ENCODE data around the gene DSCAML1.
"Not testable (repeated sequence)": the region's sequence is repeated elsewhere in the genome, so short reads cannot be mapped to it uniquely, and the experiment has no call there.

Gene DSCAML1

GRCh38 chr11:117817368-117818040 lies 20.5 kb upstream of the DSCAML1 start:
- peak; percentile 89 for DNase-seq

GRCh38 chr11:117816846-117817367 lies 19.9 kb upstream of the DSCAML1 start:
- DNase-seq, result peak; percentile 34

GRCh38 chr11:117816151-117816741 lies 19.2 kb upstream of the DSCAML1 start:
- DNase-seq, result no peak

GRCh38 chr11:117815262-117815803 lies 18.3 kb upstream of the DSCAML1 start:
- DNase-seq, result peak; percentile 91

- DNase-seq, result peak; percentile 88
These were observed 17.8 kb upstream of the DSCAML1 start for GRCh38 chr11:117814766-117815261.

DNA sequence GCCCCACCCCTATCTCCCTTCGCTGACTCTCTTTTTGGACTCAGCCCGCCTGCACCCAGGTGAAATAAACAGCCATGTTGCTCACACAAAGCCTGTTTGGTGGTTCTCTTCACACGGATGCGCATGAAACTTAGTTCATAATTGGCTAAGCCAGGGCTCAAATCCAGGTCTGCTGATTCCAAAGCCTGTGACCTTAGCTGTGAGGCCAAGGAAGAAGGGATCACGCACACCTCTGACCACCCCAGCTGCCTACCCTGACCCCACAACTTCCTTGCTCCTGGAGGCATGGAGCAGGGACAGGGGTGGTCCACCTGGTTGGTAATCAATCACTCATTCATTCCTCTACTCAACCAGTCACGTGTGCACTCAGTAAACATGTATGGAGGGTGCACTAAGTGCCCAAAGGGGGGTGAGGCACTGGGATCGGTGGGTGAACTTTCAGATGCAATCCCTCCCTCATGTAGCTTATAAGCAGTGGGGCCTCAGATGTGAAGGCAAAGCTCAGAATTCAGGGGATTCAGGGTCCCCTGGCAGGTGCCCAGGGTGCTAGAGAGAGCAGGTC lies 17.3 kb upstream of the DSCAML1 start:
- no peak for DNase-seq

- DNase-seq, result not testable (repeated sequence)
These were observed 13.0 kb upstream of the DSCAML1 start for GRCh38 chr11:117810056-117810451.

DNA sequence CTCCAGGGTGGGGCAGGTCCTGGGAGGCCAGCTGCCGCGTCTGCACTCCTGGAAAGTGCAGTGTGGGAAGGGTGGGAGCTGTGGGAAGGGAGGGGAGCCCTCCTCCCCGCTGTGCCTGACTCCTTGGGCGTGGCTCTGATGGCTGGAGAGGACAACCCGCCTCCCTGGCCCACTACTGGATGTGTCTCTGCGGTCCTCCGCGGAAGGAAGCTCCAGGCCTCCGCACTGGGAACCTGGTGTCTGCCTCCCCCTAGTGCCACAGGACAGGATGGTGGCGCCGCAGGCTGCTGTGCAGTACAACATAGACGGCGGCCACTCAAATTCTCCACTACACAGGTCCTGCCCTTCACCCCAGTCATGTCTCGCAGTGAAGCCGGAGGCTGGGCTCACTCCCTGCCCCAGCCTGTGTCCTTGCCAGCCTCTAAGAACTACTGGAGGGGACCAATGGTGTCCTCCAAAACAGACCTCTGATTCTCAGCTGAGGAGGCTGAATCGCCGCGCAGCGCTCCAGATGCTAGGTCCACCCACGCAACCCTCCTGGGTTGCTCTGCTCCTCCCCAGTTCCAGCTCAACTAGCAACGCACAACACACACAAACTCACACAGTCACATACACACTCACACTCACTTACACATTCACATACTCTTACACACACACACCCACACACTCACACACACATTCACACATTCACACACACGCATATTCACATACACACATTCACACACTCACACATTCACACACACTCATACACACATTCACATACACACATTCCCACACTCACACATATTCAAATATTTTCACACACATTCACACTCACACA lies 12.4 kb upstream of the DSCAML1 start:
- peak; percentile 54 for DNase-seq

GRCh38 chr11:117808784-117809183 lies 11.8 kb upstream of the DSCAML1 start:
- no peak for DNase-seq

DNA sequence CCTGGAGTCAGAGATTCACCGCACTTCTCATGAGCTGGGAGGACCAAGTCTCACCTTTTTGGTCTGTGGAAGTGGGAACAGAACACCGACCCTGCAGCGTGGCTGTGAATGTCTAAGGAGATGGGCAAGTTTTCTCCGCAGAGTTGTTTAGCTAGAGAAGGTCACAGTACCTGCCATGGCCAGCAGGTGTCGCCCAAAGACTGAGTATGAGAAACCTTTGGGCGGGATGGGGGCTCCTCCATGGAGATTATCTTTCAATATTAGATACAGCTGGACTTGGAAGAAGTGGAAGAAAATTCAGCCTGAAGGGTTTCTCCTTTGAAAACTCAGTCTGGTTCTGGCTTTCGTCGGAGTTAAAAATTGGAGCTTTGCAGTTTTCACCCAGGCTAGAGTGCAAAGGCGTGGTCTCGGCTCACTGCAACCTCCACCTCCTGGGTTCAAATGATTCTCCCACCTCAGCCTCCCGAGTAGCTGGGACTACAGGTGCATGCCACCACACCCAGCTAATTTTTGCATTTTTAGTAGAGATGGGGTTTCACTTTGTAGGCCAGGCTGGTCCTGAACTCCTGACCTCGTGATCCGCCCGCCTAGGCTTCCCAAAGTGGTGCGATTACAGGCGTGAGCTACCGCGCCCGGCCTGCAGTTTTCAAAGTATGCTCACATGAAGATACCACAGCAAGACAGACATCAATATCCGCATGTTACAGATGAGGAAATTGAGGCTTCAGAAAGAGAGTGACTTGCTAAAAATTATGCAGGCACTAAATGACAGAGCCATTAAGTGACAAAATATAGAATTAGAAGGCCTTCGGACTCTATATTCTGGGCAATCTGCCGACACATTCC lies 10.7 kb upstream of the DSCAML1 start:
- peak; percentile 80 for DNase-seq

- DNase-seq, result no peak
These were observed 9.8 kb upstream of the DSCAML1 start for GRCh38 chr11:117806846-117807245.

DNA sequence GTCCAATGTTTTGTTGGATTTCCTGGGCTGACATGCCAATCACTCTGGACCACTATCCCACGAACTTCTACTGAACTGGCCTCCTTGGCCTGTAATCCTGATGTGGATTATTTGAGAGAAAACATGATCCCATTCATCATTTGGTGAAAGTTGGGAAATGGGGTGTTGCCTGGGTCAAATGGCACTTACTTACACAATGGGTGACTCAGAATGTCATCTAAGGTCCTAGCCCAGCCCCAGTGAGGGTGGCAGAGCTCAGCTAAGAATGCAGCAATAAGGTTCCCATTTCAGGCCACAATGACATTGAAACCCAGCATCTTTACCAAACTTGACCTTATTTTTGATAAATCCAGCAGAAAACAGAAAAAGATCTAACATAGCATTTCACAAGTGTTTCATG lies 8.0 kb upstream of the DSCAML1 start:
- DNase-seq, result no peak

GRCh38 chr11:117803896-117804295 lies 6.9 kb upstream of the DSCAML1 start:
- no peak for DNase-seq

DNA sequence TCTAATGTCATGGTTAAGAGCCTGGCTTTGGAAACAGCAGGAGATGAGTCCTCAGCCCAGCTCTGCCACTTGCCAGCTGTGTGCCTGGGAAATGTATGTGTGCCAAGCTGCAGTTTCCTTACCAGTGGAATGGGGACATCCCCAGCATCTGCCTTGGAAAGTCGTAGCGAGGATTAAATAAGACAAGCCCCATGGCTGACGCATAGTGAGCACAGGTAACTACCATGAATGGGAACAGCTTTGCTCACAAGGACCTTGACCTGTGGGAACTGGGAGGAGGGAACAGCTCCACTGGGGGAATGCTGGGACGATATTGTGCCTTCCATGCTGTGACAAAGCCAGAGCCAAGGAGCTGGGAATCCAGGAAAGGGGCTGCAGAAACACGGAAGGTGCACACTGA lies 2.6 kb upstream of the DSCAML1 start:
- DNase-seq, result no peak

DNA sequence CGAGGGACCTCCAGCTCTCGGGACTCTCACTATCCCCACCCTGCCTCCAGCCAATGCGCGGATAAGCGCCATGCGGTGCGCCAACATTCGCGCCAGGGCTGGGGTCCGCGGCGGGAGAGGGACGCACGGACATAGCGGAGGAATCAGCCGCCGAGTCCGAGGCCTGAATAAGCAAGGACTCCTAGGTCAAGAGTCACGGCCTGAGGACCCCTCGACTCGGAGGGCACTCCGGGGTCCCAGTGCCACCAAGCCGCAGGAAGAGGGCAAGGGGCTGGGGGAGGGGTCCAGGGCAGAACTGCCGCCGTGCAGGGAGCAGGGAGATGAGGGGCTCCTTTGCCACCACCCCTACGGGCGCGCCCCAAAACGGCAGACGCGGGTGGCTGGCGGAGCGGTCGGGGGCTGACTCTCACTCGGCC lies 552 bp downstream of the DSCAML1 start:
- no peak for DNase-seq

DNA sequence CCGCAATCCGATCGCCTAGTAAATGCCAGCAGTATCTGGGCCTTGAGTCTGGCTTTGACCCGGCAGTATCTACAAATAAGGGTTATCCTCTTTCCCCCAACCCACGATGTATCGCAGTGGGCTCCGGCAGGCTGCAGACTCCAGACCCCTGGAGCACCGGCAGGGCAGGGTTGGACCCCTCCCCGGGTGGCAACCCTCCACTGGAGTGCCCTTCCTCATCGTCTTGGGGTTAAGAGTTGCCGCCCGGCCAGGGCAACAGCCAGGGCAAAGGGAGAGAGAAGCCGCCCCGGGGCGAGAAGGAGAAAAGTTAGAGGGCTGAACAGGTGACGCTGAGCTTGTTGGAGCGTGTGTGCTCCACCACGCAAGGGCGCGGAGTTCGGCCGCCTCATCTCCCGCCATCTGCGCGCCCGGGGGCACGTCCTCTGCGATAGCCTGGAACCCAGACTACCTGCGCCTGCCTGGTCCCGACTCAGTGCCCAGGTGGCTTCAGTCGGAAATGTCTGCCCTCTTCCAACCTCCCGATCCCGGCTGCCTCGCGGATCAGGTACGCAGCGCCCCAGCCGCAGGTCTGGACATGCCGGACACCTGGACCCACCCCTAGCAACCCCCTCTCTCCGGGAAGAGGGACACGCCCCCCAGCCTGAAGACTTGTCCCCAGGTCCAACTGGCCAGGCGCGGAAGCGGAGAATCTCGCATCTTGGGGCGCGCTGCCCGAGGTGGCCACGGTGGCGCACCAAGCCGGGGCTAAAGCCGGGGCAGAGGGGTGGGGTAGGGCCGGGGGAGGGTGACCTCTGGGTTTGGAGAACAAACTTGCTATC lies 1.2 kb downstream of the DSCAML1 start:
- DNase-seq, result no peak

DNA sequence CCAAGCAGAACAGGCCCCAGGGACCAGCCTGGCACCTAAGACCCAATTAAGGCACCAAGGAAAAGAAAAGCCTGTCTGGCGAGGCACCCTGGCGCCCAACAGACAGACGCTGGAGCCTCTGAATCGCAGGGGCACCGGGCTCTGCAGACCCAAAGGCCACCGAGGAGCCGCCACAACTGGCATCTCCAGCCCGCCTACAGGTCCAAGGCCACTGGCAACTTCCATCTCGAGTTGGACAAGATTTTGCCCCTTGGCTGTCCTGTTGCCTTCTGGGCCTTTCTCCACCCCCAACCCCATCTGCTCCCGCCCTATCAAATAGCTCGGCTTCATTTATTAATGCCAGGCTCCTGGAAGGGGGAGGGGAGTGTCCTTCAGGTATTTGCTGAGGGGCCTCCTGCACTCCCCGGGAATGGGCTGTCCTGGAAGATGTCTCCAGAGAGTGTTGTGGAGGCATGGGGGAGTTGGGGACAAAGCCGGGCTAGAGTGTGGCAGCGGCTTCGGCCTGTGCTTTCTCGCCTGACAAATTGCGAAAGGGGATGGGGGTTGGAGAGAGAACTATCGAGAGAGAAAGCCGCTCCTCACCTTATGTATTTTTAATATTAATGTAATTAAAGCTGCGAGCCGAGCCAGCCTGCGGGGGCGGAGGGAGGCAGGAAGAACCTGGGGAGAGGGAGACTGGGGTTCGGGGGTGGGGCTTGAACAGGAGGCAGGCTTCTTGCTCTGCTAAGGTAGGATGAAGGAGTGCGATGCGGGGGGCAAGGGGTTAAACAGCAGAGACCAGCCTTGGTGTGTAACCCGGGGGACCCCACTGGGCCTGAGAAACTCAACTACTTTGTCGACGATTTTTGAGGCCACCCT lies 2.0 kb downstream of the DSCAML1 start:
- DNase-seq, result no peak

DNA sequence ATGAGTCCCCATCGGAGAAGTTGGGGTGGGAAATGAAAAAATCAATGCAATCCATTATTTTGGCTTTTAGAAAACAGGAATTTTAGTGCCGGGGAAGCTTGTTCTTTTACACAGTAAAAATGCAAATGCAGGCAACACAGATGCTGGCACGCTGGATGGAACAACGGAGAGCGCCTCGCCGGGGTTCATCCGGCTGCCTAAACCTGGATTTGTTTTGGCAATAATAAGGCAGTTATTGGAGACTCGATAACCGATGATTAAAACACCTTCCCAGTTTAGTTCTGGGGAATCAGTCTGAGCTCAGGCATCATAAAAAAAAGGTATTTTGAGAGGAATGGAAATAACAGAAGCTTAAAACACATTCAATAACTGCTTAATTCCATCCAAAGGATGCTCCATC lies 2.9 kb downstream of the DSCAML1 start:
- no peak for DNase-seq

GRCh38 chr11:117793583-117793982 lies 3.4 kb downstream of the DSCAML1 start:
- no peak for DNase-seq

DNA sequence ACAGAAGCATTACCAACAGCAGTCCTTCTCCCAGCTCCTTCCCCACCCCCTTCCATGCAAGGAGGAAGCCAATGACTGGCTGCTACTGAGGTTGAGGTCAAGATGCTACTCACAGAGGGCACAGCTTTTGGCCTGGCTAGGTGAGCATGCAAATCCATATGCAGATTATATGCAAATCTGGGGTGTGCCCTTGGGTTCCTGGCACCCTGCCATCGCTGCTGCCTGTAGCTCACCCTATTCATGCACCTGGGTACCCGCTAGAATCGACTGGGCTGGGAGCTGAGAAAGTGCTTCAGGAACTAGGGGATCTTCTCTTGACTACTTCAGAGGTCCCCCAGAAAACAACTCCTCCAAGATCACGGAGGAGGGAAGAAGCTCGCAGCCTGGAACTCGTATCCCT lies 4.0 kb downstream of the DSCAML1 start:
- DNase-seq, result no peak

Data from CD4-positive, alpha-beta T cell treated with Interleukin-10 for 1 hour (primary cell).